ENCODE measurements around the gene MTRF1. TPM values are rescaled to one million over a fixed set of nuclear protein-coding genes. Genes with fewer than 3 reads are reported as not detected.

Gene MTRF1
- total RNA-seq, 6 experiments from 2014 or later: 6.0 to 10.5 (median 7.4) TPM

- TF ChIP-seq POLR2A (IDR thresholded peaks at IDR 0.05) (no peak), CTCF (IDR thresholded peaks at IDR 0.05) (no peak)
- H3K4me1 ChIP-seq: peaks cover 0 to 15% (median 7%) of the 10 kb centered on the region in 4 donors
- H3K9me3 ChIP-seq: no peaks in the 10 kb centered on the region
- intact Hi-C loops (cut with DNase I): no loop called here
- no peak overlapping the region for H3K4me3 ChIP-seq
- 55% methylated on average over 4 of the region's 4 CpGs for WGBS (ENCODE audit: insufficient coverage, low coverage, low lambda C conversion rate, missing lambda C conversion rate)
- H3K27ac ChIP-seq: no peak overlapping the region
- ATAC-seq (peak; percentile 31 to 71 (median 47)), DNase-seq (no peak)
- H3K27me3 ChIP-seq: no peaks in the 10 kb centered on the region
- no peaks in the 10 kb centered on the region for H3K36me3 ChIP-seq
These were observed 30.5 kb downstream of the MTRF1 start for GRCh38 chr13:41232578-41233480.

- Histone ChIP-seq H3K4me1 (peaks cover 0 to 15% (median 7%) of the 10 kb centered on the region in 4 donors), H3K36me3 (no peaks in the 10 kb centered on the region), H3K27me3 (no peaks in the 10 kb centered on the region), H3K9me3 (no peaks in the 10 kb centered on the region), H3K27ac (no peak overlapping the region), H3K4me3 (no peak overlapping the region)
- intact Hi-C loops (cut with DNase I): no loop called here
- TF ChIP-seq POLR2A (IDR thresholded peaks at IDR 0.05) (no peak), CTCF (IDR thresholded peaks at IDR 0.05) (no peak)
- peak in 1 of 3 donors; percentile 54 for DNase-seq
- WGBS (ENCODE audit: insufficient coverage, low coverage, low lambda C conversion rate, missing lambda C conversion rate): 83% methylated on average over 3 of the region's 3 CpGs
- ATAC-seq: peak; percentile 40 to 84 (median 48)
These were observed 31.6 kb downstream of the MTRF1 start for GRCh38 chr13:41231786-41232185.

- 96% methylated on average over 2 of the region's 2 CpGs for WGBS (ENCODE audit: insufficient coverage, low coverage, low lambda C conversion rate, missing lambda C conversion rate)
- H3K9me3 ChIP-seq: no peaks in the 10 kb centered on the region
- no peaks in the 10 kb centered on the region for H3K27me3 ChIP-seq
- intact Hi-C loops (cut with DNase I): no loop called here
- H3K36me3 ChIP-seq: no peaks in the 10 kb centered on the region
- no peak overlapping the region for H3K27ac ChIP-seq
- DNase-seq (no peak), ATAC-seq (no peak)
- H3K4me3 ChIP-seq: no peak overlapping the region
- TF ChIP-seq CTCF (IDR thresholded peaks at IDR 0.05): no peak
- no peak for TF ChIP-seq POLR2A (IDR thresholded peaks at IDR 0.05)
- H3K4me1 ChIP-seq: peaks cover 0 to 15% (median 7%) of the 10 kb centered on the region in 4 donors
These were observed 32.2 kb downstream of the MTRF1 start for GRCh38 chr13:41231025-41231677.

GRCh38 chr13:41229356-41229755 lies 34.0 kb downstream of the MTRF1 start:
- DNase-seq (no peak), ATAC-seq (no peak)
- no peak for TF ChIP-seq POLR2A (IDR thresholded peaks at IDR 0.05)
- TF ChIP-seq CTCF (IDR thresholded peaks at IDR 0.05): no peak
- no peaks in the 10 kb centered on the region for H3K36me3 ChIP-seq
- H3K27me3 ChIP-seq: no peaks in the 10 kb centered on the region
- H3K4me3 ChIP-seq: no peak overlapping the region
- H3K9me3 ChIP-seq: no peaks in the 10 kb centered on the region
- H3K4me1 ChIP-seq: peaks cover 0 to 15% (median 7%) of the 10 kb centered on the region in 4 donors
- intact Hi-C loops (cut with DNase I): loop anchor here (10.0 kb wide), 1 partner anchor 155 kb away; no protein-coding TSS in a partner anchor
- no peak overlapping the region for H3K27ac ChIP-seq

All from right lobe of liver (tissue), 6 donors.